ENCODE data around the gene TTN.

Gene TTN

GRCh38 chr2:178718988-178719387 is 88.2 kb downstream of the TTN start:
- ATAC-seq: no peak
- TF ChIP-seq CSDC2 (CRISPR knock-in tag; IDR thresholded peaks at IDR 0.05) (no peak), ISL1 (CRISPR knock-in tag; IDR thresholded peaks at IDR 0.05) (no peak), PATZ1 (CRISPR knock-in tag; IDR thresholded peaks at IDR 0.05; ENCODE audit: borderline replicate concordance) (no peak), ZC3H10 (CRISPR knock-in tag; IDR thresholded peaks at IDR 0.05) (no peak), CREB5 (CRISPR knock-in tag; IDR thresholded peaks at IDR 0.05; ENCODE audit: low read depth) (no peak), TOX (CRISPR knock-in tag; IDR thresholded peaks at IDR 0.05; ENCODE audit: borderline replicate concordance) (no peak), PPARA (CRISPR knock-in tag; IDR thresholded peaks at IDR 0.05; ENCODE audit: borderline replicate concordance) (no peak), OSR1 (CRISPR knock-in tag; IDR thresholded peaks at IDR 0.05) (no peak)

GRCh38 chr2:178718283-178718682 is 88.9 kb downstream of the TTN start:
- peak; percentile 65 for ATAC-seq
- TF ChIP-seq BACH2 (CRISPR knock-in tag; IDR thresholded peaks at IDR 0.05; ENCODE audit: borderline replicate concordance): no peak
- no peak for TF ChIP-seq ZNF565 (CRISPR knock-in tag; conservative IDR thresholded peaks at IDR 0.05; ENCODE audit: low read depth)
- TF ChIP-seq PPARA (CRISPR knock-in tag; IDR thresholded peaks at IDR 0.05; ENCODE audit: borderline replicate concordance): no peak
- no peak for TF ChIP-seq ZNF70 (CRISPR knock-in tag; IDR thresholded peaks at IDR 0.05)
- TF ChIP-seq OSR1 (CRISPR knock-in tag; IDR thresholded peaks at IDR 0.05): no peak
- no peak for TF ChIP-seq PATZ1 (CRISPR knock-in tag; IDR thresholded peaks at IDR 0.05; ENCODE audit: borderline replicate concordance)
- TF ChIP-seq CREB5 (CRISPR knock-in tag; IDR thresholded peaks at IDR 0.05; ENCODE audit: low read depth): no peak
- no peak for TF ChIP-seq TCF4 (CRISPR knock-in tag; IDR thresholded peaks at IDR 0.05; ENCODE audit: borderline replicate concordance)
- TF ChIP-seq ZC3H10 (CRISPR knock-in tag; IDR thresholded peaks at IDR 0.05): no peak
- TF ChIP-seq ZFP30 (CRISPR knock-in tag; IDR thresholded peaks at IDR 0.05): no peak
- no peak for TF ChIP-seq TSHZ2 (CRISPR knock-in tag; IDR thresholded peaks at IDR 0.05)
- no peak for TF ChIP-seq CSDC2 (CRISPR knock-in tag; IDR thresholded peaks at IDR 0.05)
- no peak for TF ChIP-seq SNAI2 (CRISPR knock-in tag; IDR thresholded peaks at IDR 0.05)
- TF ChIP-seq ESRRG (CRISPR knock-in tag; IDR thresholded peaks at IDR 0.05): no peak
- no peak for TF ChIP-seq TOX (CRISPR knock-in tag; IDR thresholded peaks at IDR 0.05; ENCODE audit: borderline replicate concordance)
- TF ChIP-seq RARB (CRISPR knock-in tag; IDR thresholded peaks at IDR 0.05): no peak
- no peak for TF ChIP-seq CSRNP3 (CRISPR knock-in tag; IDR thresholded peaks at IDR 0.05)

GRCh38 chr2:178716394-178716793 is 90.8 kb downstream of the TTN start:
- ATAC-seq: no peak
- TF ChIP-seq RARB (CRISPR knock-in tag; IDR thresholded peaks at IDR 0.05) (no peak), ZFP30 (CRISPR knock-in tag; IDR thresholded peaks at IDR 0.05) (no peak), TCF4 (CRISPR knock-in tag; IDR thresholded peaks at IDR 0.05; ENCODE audit: borderline replicate concordance) (peak; percentile 40; the same call in 1 of the 2 replicates), ISL1 (CRISPR knock-in tag; IDR thresholded peaks at IDR 0.05) (0 out of 2 replicates have a peak, but pooled peaks have one; percentile 9), PATZ1 (CRISPR knock-in tag; IDR thresholded peaks at IDR 0.05; ENCODE audit: borderline replicate concordance) (no peak), ZFP3 (CRISPR knock-in tag; IDR thresholded peaks at IDR 0.05) (no peak), SNAI2 (CRISPR knock-in tag; IDR thresholded peaks at IDR 0.05) (no peak), ZNF8 (CRISPR knock-in tag; IDR thresholded peaks at IDR 0.05) (no peak), CREB5 (CRISPR knock-in tag; IDR thresholded peaks at IDR 0.05; ENCODE audit: low read depth) (no peak), TOX (CRISPR knock-in tag; IDR thresholded peaks at IDR 0.05; ENCODE audit: borderline replicate concordance) (no peak), GLIS3 (CRISPR knock-in tag; IDR thresholded peaks at IDR 0.05) (no peak)

Measured in SK-N-SH treated with all-trans-retinoic acid at 6 μM for 48 hours (cell line).